Hair follicular keratinocyte (primary cell): ENCODE results near the gene TMEM167A. TPM values are rescaled to one million over a fixed set of nuclear protein-coding genes. Genes with fewer than 3 reads are reported as not detected.

Experiments
- total RNA-seq: library from RNA; depleted of rRNA; stranded (reverse); fragments of >200 nt; gene quantifications from 2 replicates; pipeline ENCODE4 v1.2.3, GENCODE V29; 2015

TMEM167A gene, protein sequence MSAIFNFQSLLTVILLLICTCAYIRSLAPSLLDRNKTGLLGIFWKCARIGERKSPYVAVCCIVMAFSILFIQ
- total RNA-seq = 29.4 and 39.1 TPM in 2 replicates

DNA sequence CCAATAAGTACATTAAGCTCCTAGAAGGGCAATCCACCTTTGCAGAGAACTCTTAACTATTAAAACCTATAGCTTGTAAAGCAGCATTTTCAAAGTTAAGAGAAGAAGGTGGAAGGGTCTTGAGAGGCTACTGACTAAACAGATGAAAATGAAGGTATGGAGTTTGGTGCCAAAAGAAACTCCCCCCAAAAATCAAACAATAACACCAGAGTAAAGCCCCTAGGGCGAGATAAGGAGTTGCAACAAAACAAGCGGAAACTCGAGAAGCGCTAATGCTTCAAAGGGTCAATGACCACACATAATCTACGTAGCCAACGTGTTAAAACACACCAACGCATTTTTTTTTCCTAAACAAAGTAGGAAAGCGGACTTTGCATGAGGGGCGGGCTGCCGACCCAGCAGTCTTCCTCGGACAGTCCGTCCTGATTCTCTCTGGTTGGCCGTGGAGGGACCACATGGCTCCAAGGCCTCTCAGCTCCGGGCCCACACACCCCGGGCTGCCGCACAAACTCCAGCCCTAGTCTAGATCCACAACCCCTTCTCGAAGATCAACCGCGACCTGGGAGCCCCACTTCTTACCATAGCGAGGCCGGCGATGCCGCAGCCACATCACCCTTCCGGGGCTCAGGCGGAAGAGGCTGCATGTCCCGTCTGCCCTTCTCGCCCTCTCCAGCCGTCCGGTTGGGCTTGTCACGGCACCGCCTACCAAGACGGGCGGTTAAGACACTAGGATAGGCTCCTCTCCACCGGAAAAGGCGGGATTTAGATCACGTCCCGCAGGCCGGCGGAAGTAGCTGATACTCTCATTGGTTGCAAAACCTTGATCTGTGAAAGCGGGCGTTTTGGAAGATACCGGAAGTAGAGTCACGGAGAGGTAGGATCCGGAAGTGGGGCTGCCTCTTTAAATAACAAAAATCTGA lies at the start of gene TMEM167A, which contains the start of gene XRCC4:
Gene TMEM167A (minus strand): TSS at position 653 of the 920 bp plus-strand sequence. CDS start 71 bp downstream, at position 582.
Gene XRCC4 (plus strand): TSS at position 806 of the 920 bp plus-strand sequence. CDS start 27,373 bp downstream, outside the sequence.

Other genes with a start within 250 kb of the TMEM167A start
- 9.1 and 18.1 TPM in 2 replicates for gene XRCC4, start 153 bp upstream of the TMEM167A start, total RNA-seq